Neutrophil (primary cell): ENCODE measurements around the gene PPFIBP1.
A peak's percentile ranks its signal among the peaks of the same experiment; 100 is the strongest.
"Not testable (repeated sequence)": the region's sequence is repeated elsewhere in the genome, so short reads cannot be mapped to it uniquely, and the experiment has no call there.

ENCODE experiments used
- H3K27ac ChIP-seq: fragments of 200-600 bp; sonication (generic); 2 replicates; pipeline ENCODE4 v1.5.1; 2016; ENCODE audit warnings: mild to moderate bottlenecking, moderate library complexity
- H3K27me3 ChIP-seq: fragments of 200-600 bp; sonication (generic); 2 replicates; pipeline ENCODE4 v1.6.0; 2016; ENCODE audit warnings: mild to moderate bottlenecking
- H3K36me3 ChIP-seq: fragments of 200-600 bp; sonication (generic); 2 replicates; pipeline ENCODE4 v1.5.1; 2017
- H3K4me1 ChIP-seq, 2 experiments: fragments of 200-600 bp in 1 of 2; sonication (generic) in 1 of 2; 1 replicate in 1 of 2; 2 replicates in 1 of 2; pipeline versions ENCODE4 v1.5.1 to v1.6.1; 2013 to 2016; ENCODE audit warnings: low read depth in 1 of 2, low read length in 1 of 2, mild to moderate bottlenecking in 1 of 2, moderate library complexity in 1 of 2; ENCODE audit not compliant: control insufficient read depth in 1 of 2, insufficient read depth in 1 of 2
- H3K4me3 ChIP-seq, 2 experiments: fragments of 200-600 bp in 1 of 2; sonication (generic) in 1 of 2; 1 replicate in 1 of 2; 2 replicates in 1 of 2; pipeline ENCODE4 v1.5.1; 2013 to 2016; ENCODE audit warnings: low read depth in 1 of 2, low read length in 1 of 2, mild to moderate bottlenecking in 1 of 2, moderate library complexity in 1 of 2
- H3K9me3 ChIP-seq: fragments of 200-600 bp; sonication (generic); 2 replicates; pipeline ENCODE4 v1.5.1; 2016
- TF ChIP-seq, protein P1 (sequence below): fragments of 200-600 bp; sonication (generic); IDR thresholded peaks from 2 replicates; pipeline ENCODE4 v1.5.1; 2016; ENCODE audit warnings: antibody characterized with exemption

Gene PPFIBP1

GRCh38 chr12:27652174-27652763, 128.3 kb downstream of the PPFIBP1 start:
- H3K27ac ChIP-seq: no peak overlapping the region
- no peak overlapping the region for H3K4me3 ChIP-seq
- H3K27me3 ChIP-seq: no peaks in the 10 kb centered on the region
- H3K4me1 ChIP-seq: no peaks in the 10 kb centered on the region
- H3K36me3 ChIP-seq: no peaks in the 10 kb centered on the region
- TF ChIP-seq, protein P1, sequence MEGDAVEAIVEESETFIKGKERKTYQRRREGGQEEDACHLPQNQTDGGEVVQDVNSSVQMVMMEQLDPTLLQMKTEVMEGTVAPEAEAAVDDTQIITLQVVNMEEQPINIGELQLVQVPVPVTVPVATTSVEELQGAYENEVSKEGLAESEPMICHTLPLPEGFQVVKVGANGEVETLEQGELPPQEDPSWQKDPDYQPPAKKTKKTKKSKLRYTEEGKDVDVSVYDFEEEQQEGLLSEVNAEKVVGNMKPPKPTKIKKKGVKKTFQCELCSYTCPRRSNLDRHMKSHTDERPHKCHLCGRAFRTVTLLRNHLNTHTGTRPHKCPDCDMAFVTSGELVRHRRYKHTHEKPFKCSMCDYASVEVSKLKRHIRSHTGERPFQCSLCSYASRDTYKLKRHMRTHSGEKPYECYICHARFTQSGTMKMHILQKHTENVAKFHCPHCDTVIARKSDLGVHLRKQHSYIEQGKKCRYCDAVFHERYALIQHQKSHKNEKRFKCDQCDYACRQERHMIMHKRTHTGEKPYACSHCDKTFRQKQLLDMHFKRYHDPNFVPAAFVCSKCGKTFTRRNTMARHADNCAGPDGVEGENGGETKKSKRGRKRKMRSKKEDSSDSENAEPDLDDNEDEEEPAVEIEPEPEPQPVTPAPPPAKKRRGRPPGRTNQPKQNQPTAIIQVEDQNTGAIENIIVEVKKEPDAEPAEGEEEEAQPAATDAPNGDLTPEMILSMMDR: peak; percentile 46
- H3K9me3 ChIP-seq: no peaks in the 10 kb centered on the region

DNA sequence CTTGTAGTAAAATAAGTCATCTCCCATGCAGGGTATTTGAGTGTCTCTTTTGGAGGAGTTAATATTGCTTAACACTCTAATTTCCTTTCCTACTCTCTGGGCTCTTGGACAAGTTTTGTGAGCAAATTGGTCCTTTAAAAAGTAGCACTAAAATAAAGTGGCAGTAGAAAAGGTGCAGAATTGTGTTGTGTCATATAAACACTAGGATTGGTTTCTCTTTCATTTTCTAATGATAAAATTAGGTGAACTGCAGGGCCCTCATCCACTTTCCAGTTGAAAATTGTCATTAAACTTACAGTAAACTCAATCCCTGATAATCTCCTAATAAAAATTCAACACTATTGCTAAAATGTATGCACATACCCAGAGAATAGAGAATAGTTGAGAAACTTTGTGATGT, 129.7 kb downstream of the PPFIBP1 start:
- TF ChIP-seq, protein P1: no peak
- H3K27me3 ChIP-seq: no peaks in the 10 kb centered on the region
- H3K9me3 ChIP-seq: no peaks in the 10 kb centered on the region
- H3K36me3 ChIP-seq: no peaks in the 10 kb centered on the region
- no peaks in the 10 kb centered on the region for H3K4me1 ChIP-seq
- H3K4me3 ChIP-seq: no peak overlapping the region
- no peak overlapping the region for H3K27ac ChIP-seq

- H3K27me3 ChIP-seq, H3K36me3 ChIP-seq, H3K4me3 ChIP-seq, H3K27ac ChIP-seq, H3K4me1 ChIP-seq, H3K9me3 ChIP-seq: not testable (repeated sequence)
These were observed 131.5 kb downstream of the PPFIBP1 start for GRCh38 chr12:27655476-27655875.

DNA sequence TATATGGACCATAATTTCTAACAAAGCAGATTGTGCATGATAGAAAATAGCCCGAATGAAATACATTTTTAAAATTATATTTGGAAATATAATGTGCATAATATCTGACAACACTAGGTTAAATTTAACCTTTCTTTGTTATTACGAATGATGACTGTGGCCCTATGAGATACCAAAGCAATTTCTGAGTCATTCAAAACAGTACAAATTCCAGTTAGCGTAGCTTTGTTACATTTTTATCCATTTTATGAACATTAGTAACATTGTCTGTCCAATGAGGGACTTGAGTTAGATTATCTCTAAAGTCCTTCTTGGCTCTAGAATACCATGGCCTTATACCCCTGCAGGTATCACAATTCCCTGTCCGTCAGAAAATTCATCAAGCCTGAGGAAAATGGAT, 133.3 kb downstream of the PPFIBP1 start:
- Histone ChIP-seq H3K36me3 (no peaks in the 10 kb centered on the region), H3K4me1 (no peaks in the 10 kb centered on the region), H3K4me3 (no peak overlapping the region), H3K27ac (no peak overlapping the region), H3K9me3 (no peaks in the 10 kb centered on the region), H3K27me3 (no peaks in the 10 kb centered on the region)
- TF ChIP-seq, protein P1: no peak

- TF ChIP-seq, protein P1: no peak
- no peak overlapping the region for H3K4me3 ChIP-seq
- no peaks in the 10 kb centered on the region for H3K4me1 ChIP-seq
- H3K36me3 ChIP-seq: no peaks in the 10 kb centered on the region
- no peaks in the 10 kb centered on the region for H3K27me3 ChIP-seq
- H3K9me3 ChIP-seq: no peaks in the 10 kb centered on the region
- H3K27ac ChIP-seq: no peak overlapping the region
These were observed 141.7 kb downstream of the PPFIBP1 start for GRCh38 chr12:27665704-27666103.

DNA sequence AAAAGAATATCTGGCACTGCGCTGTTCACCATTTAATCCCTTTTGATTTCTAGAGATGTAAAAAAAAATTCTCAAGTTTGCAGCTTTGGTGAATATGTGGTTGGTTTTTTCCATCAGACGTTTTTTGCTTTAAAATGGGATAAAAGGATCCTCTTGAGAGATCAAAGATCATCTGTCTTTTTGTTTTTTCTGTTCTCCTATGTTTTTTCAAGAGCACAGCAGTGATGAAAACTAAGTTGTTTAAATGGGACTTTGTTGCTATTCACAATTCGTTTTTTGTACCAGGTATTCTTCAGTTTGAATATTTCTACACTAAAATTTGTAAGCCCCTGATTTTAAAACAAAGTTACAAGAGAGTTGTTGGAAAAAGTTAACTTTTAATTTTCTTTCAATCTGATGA, 142.5 kb downstream of the PPFIBP1 start:
- Histone ChIP-seq H3K4me1 (no peaks in the 10 kb centered on the region), H3K27me3 (no peaks in the 10 kb centered on the region), H3K4me3 (no peak overlapping the region), H3K27ac (no peak overlapping the region), H3K36me3 (no peaks in the 10 kb centered on the region), H3K9me3 (no peaks in the 10 kb centered on the region)
- TF ChIP-seq, protein P1: no peak
